ENCODE measurements around the gene CDHR1.

Gene CDHR1

DNA sequence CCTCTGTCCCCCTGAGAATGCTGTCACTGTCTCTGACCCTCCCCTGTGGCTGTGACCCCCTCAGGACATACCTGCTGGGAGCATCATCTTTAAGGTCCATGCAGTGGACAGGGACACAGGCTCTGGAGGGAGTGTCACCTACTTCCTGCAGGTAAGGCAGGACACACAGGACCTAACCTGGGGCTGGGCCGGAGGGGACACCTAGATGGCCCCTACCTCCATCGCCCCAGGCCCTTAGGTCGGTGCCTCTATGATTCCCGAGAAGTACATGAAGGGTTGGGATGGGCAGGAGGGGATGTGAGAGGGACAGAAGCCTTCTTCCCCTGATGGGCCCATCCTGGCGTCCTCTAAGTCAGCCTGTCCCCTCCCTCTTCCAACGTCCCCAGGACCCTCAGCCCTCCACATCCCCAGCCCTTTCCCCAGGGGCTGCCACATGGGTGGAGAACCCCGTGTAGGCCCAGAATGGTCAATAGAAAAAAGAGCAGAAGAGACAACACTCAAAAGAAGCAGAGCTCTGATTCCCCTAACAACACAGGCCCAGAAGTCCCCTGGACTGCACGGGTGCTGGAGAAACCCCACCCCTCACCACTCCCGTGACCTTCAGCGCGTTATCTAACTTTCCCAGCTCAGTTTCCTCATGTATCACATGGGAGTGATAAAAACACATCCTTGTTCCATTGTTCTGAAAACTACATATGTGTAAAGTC, 6.4 kb downstream of the CDHR1 start:
- DNase-seq (ENCODE audit: low read depth): no peak

DNA sequence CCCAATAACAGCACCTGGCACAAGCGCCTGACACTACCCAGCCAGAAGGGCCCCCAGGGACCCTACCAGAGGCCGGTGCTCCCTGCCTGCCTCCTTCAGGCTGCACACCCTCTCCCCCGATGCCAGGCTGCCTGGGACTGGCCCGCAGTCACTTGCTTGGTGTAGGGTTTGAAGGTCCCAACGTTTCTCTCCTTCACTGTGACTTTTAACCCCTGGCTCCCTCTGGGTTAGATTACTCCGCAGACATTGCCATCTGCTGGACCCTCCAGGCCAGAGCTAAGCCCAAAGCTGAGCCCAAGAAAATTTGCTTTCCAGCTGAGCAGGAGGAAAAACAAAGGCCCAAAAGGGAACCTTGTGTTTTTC, 6.9 kb downstream of the CDHR1 start:
- DNase-seq (ENCODE audit: low read depth): no peak

DNA sequence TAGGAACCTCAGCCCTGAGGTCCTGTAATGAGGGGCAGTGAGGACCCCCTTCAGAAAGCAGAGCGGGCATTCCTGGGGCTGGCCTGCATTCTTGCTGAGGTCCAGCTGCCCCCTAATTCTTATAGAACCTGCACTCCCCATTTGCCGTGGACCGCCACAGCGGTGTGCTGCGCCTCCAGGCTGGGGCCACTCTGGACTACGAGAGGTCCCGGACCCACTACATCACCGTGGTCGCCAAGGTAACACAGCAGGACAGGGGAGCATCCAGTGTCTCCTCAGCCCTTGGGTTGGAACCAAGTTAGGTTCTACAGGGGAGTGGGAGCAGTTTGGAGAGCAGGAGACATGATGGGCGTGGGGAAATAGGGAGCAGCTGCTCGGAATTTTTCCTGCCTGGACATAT, 7.3 kb downstream of the CDHR1 start:
- no peak for DNase-seq (ENCODE audit: low read depth)

DNA sequence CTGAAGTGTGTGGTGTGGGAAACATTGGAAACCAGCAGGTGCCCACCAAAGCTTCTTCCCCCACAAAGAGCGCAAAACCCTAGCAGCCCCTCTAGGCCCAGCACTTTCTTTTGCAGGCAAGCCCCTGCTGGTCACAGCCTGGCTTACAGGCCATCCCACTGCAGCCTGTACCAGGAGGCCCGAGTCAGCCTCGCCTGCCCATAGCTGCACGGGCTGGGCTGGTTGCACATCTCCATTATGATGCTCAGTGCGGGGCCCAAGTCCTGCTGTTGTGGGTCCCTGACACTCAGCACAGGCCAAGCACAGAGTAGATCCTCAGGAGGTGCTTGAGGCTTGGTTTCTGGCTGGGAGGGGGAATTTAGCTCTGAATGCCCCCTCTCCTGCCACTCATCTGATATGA, 8.0 kb downstream of the CDHR1 start:
- DNase-seq (ENCODE audit: low read depth): no peak

DNA sequence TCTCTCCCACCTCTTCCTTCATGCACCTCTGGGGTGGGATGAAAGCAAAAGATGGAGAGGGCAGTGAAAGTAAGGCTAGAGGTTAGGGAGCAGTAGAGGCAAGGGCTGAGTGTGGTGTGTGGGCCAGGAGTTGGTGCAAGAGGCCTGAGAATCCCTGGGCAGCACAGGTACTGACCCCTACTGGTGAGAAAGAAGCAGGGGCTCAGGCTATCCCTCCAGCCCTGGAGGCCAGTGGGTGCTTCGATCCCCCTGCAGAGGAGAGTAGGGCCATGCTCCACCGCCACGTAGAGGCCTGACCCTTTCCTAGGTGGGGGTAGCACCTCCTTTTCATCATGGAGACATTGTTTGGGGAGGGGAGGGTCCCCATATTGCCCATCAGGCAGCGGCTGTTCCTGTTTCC, 9.8 kb downstream of the CDHR1 start:
- DNase-seq (ENCODE audit: low read depth): no peak

DNA sequence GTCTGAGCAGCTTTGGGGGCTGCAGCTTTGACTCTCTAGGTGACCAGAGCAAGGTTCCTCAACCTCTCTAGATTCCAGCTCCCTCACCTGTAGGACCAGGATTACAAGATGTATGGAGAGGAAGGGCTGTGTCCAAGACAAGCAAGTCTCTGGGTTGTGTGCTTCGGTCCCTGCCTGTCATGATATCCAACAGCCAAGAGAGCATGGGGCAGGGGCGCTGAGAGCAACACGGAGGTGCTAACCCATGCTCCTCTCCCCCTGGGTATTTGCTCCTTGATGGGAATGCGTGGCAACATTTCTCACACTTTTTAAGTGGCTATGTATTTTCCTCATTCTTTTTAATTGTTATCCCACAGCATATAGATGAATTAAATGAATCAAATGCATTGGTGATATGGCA, 10.3 kb downstream of the CDHR1 start:
- DNase-seq (ENCODE audit: low read depth): no peak

DNA sequence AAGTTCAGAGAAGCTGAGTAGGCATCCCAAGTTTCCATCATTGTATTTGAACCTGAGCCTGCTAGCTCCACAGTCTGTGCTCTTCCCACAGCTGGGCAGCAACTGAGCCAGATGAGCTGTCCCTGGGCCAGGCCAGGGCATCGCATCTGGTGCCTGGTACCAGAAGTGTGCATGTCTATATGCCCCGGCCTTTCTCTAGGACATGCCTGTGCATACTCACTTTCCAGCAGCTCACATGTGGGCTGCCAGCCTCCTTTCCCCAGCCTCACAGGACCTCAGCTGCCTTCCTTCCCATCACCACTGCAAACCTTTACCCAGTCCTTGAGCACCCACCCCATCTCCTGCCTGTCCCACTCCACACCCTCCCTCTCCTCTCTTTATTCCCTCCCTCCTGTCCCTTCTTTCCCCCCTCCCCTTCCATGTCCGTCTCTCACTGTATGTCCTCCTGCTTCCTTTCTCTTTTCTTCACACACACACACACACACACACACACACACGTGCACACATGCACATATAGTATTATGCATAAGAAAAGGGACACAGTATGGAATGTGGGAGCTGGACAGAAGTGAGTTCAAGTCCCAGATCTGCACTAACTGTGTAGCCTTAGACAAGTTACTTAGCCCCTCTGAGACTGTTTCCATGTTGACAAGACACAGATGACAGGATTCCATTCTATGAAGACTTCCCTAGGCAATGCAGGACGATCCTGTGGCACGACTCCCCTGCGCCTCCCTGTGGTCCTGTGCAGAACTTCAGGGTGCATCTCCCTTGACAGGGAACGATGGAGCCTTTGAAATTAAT, 10.9 kb downstream of the CDHR1 start:
- peak; percentile 4 for DNase-seq (ENCODE audit: low read depth)

DNA sequence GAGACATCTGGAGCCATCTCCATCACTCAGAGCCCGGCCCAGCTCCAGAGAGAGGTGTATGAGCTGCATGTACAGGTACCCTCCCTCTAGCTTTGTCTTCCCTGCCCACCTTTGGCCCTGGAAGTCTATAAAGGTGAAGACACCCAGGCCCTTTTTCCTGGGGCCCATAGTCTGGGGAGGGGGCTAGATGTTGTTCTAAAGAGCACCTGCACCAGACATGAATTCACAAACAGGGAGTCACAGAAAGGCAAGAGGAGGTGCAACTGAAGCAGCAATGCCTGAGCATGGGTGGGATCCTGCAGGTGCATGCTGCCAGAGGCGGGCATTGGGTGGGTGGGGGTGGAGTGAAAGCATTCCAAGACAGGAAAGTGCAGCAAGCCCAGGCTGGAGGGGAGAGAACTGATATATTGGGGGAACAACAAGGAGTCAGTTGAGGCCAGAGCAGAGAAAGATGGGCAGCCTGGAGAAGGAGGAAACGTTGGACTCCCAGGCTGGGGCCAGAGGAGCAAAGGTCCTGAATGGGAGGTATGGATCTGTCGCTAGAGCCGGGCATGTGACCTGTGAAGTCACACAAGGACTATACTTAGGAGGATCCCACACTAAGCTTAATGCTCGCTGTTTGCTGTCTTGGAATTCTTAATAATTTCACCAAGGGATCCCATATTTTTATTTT, 11.7 kb downstream of the CDHR1 start:
- DNase-seq (ENCODE audit: low read depth): no peak

DNA sequence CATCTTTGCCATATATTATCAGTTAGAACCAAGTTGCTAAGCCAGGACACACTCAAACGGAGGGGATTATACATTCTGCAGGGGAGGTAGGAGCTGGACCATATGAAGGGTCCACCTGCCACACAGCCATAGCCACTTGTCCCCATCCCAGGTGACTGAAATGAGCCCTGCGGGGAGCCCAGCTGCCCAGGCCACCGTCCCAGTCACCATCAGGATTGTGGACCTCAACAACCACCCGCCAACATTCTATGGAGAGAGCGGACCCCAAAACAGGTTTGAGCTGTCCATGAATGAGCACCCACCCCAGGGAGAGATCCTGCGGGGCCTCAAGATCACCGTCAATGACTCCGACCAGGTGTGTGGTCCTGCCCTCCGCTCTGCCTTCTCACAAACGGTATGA, 13.7 kb downstream of the CDHR1 start:
- no peak for DNase-seq (ENCODE audit: low read depth)

DNA sequence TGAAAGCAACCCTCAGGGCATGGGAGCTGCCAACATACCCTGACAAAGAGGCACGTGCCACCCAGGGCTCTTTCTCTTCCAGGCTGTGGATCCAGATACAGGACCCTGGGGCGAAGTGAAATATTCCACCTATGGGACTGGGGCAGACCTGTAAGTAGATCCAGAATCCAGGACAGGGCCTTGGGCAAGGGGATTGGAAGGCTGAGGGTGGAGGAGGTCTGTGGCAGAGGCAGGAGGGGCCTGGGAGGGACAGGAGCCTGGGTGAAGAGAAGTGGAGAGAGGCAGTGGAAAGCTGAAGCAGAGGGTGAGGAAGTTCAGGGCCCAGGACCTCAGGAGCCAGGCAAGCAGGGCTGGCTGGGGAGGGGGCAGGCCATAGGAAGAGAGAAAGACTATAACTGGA, 17.2 kb downstream of the CDHR1 start:
- no peak for DNase-seq (ENCODE audit: low read depth)

DNA sequence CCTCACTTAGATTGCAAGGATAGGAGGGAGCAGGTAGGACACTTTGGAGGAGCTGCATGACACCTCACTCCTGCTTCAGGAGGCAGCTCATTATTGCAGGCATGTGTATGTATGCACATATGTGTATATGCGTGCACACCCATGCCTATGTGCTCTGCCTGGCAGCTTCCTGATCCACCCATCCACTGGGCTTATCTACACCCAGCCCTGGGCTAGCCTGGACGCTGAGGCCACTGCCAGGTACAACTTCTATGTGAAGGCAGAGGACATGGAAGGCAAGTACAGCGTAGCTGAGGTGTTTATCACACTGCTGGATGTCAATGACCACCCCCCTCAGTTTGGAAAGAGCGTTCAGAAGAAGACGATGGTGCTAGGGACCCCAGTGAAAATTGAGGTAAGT, 17.7 kb downstream of the CDHR1 start:
- no peak for DNase-seq (ENCODE audit: low read depth)

DNA sequence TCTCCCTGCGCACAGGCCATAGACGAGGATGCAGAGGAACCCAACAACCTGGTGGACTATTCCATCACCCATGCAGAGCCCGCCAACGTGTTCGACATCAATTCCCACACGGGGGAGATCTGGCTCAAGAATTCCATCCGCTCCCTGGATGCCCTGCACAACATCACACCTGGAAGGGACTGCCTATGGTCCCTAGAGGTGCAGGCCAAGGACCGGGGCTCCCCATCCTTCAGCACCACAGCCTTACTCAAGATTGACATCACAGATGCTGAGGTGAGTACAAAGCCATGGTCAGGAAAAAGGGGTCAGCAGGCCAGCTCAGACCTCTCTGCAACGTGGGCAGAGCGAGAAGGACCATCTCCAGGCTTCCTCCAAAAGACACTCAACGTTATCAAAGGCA, 18.7 kb downstream of the CDHR1 start:
- DNase-seq (ENCODE audit: low read depth): no peak

DNA sequence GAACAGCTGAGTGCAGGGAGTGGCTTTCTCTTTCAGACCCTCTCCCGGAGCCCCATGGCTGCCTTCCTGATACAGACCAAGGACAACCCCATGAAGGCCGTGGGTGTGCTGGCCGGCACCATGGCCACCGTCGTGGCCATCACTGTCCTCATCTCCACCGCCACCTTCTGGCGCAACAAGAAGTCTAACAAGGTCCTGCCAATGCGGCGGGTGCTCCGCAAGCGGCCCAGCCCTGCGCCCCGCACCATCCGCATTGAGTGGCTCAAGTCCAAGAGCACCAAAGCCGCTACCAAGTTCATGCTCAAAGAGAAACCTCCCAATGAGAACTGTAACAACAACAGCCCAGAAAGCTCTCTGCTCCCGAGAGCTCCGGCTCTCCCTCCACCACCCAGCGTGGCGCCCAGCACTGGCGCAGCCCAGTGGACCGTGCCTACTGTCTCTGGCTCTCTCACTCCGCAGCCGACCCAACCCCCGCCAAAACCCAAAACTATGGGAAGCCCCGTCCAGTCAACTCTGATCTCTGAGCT, 19.8 kb downstream of the CDHR1 start:
- DNase-seq (ENCODE audit: low read depth): no peak

DNA sequence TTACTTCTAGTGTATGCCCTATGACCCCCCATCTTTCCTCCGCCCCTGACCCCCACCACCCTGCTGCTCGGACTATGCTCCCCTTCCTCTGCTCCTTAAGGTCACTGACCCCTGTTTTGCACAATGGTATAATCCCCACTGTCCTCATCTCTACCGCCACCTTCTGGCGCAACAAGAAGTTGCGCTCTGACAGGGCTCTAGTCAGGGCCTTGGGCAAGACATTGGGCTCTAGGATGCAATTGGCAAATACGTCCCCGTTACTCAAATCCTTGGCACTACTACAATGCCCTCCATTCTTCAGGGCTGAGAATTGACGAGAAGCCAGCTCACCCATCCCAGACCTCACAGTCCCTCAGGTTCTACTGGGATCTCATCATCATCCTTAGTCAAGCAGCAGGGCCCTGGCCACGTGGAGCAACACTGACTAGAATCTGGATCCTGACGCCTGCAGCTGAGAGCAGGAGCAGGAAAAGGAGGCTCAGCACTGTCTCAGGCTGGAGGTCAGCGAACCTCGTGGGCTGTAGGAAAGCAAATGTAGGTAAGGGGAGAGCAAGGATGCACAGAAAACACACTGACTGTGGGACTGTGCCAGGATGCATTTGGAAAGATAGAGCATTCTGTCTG, 20.4 kb downstream of the CDHR1 start:
- no peak for DNase-seq (ENCODE audit: low read depth)

DNA sequence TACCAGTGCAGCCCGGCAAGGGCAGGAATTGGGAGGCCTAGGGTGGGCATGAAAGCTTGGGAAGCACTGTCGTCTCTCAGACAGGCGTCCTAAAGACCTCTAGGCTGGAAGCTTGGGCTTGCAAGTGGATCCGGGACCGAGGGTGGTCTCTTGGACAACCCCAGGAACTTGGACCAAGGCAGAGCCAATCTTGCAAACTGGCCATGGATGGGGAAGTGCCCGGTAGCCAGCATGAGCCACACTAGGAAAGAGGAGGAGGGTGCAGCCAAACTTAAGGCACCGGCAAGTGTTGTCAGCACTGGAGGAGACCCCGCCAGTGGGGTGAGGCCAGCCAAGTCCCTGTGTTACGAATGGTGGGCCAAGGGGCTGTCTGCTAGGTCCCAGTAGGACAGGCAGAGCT, 22.5 kb downstream of the CDHR1 start:
- no peak for DNase-seq (ENCODE audit: low read depth)

DNA sequence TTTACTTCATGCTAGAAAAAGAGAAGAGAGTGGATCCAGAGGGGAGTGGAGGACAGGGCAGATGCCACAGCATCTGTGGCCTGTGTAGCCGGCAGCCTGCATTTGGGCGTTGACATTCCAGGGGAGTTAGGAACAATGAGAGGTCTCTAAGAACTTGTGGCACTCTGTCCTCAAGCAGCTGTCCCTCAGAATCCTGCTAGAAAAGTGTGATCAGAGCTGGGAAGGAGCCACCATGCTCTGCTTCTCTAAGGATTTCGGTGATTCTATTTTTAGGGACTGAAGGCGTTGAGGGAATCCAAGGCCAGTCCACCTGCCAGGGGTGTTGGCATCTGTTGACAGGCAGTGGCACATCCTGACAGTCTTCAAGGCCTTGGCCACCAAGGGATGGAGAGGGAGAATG, 23.4 kb downstream of the CDHR1 start:
- no peak for DNase-seq (ENCODE audit: low read depth)

DNA sequence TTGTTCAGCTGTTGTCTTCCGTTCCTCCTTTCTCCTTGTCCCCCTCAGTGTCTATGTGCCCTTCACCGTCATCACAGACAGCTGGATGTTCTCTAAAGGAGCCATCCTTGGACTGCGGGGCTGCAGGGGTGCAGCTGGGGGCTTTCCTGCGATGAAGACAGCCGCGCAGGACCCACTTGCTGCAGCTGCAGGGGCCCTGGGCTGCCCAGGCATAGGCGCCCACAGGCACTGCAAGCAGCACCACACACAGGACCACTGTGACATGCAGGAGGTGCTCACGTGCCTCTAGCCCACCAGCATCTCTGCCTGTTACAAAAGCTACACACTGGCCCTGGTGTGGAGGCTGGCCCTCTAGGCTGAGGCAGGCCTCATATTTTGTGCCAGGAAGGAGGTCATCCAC, 27.6 kb downstream of the CDHR1 start:
- no peak for DNase-seq (ENCODE audit: low read depth)

DNA sequence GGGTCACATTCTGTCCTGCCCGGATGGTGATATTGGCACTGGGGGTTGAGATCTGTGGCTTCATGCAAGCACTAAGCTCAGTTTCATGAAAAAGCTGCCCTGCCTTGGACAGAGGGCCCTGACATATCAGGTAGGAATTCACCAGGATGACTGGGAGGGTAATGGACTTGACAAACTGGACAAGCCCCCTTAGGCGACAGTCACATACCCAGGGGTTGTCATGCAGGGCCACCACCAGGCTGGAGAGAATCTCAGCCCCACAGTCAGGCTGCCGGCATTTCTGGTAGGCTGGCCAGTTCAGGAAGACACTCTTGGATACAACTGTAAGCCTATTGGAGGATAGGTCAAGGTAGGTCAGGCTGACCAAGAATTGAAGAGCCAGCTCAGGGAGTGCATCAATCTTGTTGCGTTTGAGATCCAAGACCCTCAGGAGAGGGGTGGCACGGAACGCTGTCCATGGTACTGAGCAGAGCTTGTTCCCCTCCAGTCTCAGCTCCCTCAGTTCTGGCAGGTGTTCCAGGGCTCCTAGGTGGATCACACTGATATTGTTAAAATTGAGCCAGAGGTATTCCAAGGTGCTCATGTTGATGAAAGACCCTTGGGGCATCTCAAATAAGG, 30.2 kb downstream of the CDHR1 start:
- DNase-seq (ENCODE audit: low read depth): no peak

DNA sequence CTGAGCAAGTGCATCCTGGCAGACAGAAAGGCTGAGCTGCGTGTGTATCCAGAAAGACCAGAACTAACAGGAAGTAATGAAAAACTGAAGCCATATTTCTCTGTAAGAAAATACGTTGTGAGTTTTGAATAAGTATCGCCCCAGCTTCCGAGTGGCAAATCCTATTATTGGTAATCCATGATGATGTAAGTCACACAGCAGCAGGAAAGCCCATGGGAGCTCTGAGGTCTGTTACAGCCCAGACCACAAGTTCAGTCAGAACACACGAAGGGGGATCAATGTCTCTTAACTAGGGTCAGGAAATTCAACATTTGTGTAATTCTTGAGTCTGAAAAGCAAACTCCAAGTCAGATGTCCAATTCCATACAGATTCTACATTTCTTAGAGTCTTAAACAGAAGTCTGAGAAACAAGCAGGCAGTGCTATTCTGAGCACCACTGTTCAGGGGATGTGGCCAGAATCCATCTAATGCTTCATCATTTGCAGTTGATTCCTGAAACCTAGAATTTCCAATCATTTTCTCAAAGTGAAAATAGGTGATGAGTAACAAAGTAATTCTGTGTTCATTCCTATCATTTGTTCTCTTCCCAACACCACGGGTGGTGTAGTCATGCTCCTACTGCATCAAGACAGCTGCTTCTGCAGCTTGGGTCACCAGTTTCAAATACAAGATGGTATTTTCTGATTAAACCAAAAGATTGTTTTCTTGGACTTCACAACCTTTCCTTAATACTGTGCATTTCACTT, 31.3 kb downstream of the CDHR1 start, which contains the start of gene LRIT2:
TSS of gene LRIT2 (minus strand) at position 118 of the 747 bp plus-strand sequence. CDS start at position 94, 24 bp downstream.
- no peak for DNase-seq (ENCODE audit: low read depth)

DNA sequence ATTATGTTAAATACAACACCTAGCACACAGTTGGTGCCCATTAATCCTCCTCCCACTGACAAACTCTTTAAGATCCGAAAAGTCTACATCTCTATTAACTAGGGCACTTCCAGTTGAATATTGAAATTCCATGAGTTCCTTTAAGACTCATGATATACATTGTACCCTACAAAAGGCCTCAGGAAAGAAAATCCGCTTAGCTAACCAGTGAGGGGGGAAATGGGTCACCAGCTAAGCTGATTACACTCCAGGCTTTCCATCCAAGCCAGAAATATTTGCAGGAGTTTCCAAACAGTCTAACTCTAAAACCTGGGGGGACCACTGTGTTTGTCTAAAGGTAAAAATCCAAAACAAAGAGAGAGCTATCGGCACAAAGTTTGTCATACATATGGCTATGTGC, 32.3 kb downstream of the CDHR1 start:
- DNase-seq (ENCODE audit: low read depth): no peak

DNA sequence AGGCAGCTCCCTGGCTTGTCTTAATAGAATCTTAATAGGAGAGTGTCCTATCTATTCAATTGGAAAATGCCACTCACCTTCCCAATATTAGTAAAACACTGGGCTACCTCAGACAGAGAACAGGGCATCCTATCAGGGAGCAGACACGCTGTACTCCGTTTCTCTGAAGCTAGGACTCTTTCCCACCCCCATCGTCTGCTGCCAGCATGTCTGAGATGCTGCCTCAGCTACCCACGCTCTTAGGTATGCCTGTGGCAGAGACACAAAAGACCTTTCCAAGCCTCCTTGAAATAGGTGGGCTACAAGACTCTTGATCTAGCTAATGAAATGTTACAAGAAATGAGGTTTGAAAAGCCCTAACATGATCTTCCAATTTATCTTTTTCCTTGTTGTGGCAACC, 33.5 kb downstream of the CDHR1 start:
- no peak for DNase-seq (ENCODE audit: low read depth)

All from stromal cell of bone marrow (primary cell).